Activated B cell treated with CpG ODN at 0.5 μM for 24 hours (primary cell): ENCODE measurements around the gene TRPT1. TPM values are rescaled to one million over a fixed set of nuclear protein-coding genes. Genes with fewer than 3 reads are reported as not detected.
A peak's percentile ranks its signal among the peaks of the same experiment; 100 is the strongest.

Experiments
- ATAC-seq: fragments of 200-7000 bp; cut with Tn5 transposase; one replicate; pipeline ENCODE4 v1.10.0; 2021; ENCODE audit warnings: low read depth, mild to moderate bottlenecking, moderate library complexity
- CTCF ChIA-PET: fragments of 350-600 bp; sonication (Branson Sonifier 250); formaldehyde crosslinking; loops from one replicate; lab custom pipeline; 2021; ENCODE audit warnings: antibody characterized with exemption; lab: Charles Lee
- POLR2A ChIA-PET: fragments of 350-600 bp; sonication (Branson Sonifier 250); formaldehyde crosslinking; loops from one replicate; lab custom pipeline; 2021; ENCODE audit warnings: antibody characterized with exemption; lab: Charles Lee
- DNase-seq: peaks from one replicate; pipeline ENCODE4 v3.0.0; 2022
- H3K27ac Mint-ChIP-seq: one replicate; pipeline ENCODE4 v1.8.0; 2020; ENCODE audit warnings: mixed read lengths
- H3K27me3 Mint-ChIP-seq: one replicate; pipeline ENCODE4 v1.8.0; 2021; ENCODE audit warnings: mixed read lengths
- H3K36me3 Mint-ChIP-seq: one replicate; pipeline ENCODE4 v1.8.0; 2021; ENCODE audit warnings: low read depth, mixed read lengths
- H3K4me1 Mint-ChIP-seq: one replicate; pipeline ENCODE4 v1.8.0; 2021; ENCODE audit warnings: mixed read lengths
- H3K4me3 Mint-ChIP-seq: one replicate; pipeline ENCODE4 v1.8.0; 2020; ENCODE audit warnings: mild to moderate bottlenecking, mixed read lengths
- H3K9me3 Mint-ChIP-seq: one replicate; pipeline ENCODE4 v1.8.0; 2020; ENCODE audit warnings: mixed read lengths
- CTCF ChIP-seq: fragments of 200-600 bp; IDR thresholded peaks from one replicate; pipeline ENCODE4 v1.8.0; 2022; ENCODE audit warnings: antibody characterized with exemption, mild to moderate bottlenecking
- intact Hi-C: fragments of 100-400 bp; cut with micrococcal nuclease; formaldehyde crosslinking; loops from one replicate; pipeline ENCODE4 v1.15.1; 2024
- total RNA-seq: library from RNA; stranded (reverse); gene quantifications from 2 replicates; pipeline ENCODE4 v1.2.3, GENCODE V29; 2022

TRPT1 gene
- 50.6 and 51.3 TPM in 2 replicates for total RNA-seq

GRCh38 chr11:64225608-64226506 lies at the start of gene TRPT1, which contains the start of gene NUDT22:
TRPT1 (minus strand) TSS chr11:64226186; CDS start chr11:64225860, 326 bp downstream.
NUDT22 (plus strand) TSS chr11:64226274; CDS start chr11:64226653, 379 bp downstream.
- POLR2A ChIA-PET, result interaction anchor here (0.5 to 12.7 kb wide), 20 partner anchors 9 to 1618 kb away, joined by 3 to 191 read pairs (median 6); partner anchors contain the start of genes BAD, FERMT3, FKBP2 and PPP1R14B

GRCh38 chr11:64275031-64275800 lies 49.2 kb upstream of the TRPT1 start:
- intact Hi-C loops, result no loop called here
- Mint-ChIP-seq H3K4me3 (no peak overlapping the region), H3K9me3 (no peaks in the 10 kb centered on the region), H3K27me3 (no peaks in the 10 kb centered on the region), H3K4me1 (peaks cover 8% of the 10 kb centered on the region), H3K27ac (peak overlapping the region; percentile 30), H3K36me3 (peaks cover 26% of the 10 kb centered on the region)
- ATAC-seq, result no peak
- ChIA-PET CTCF (interaction anchor here (1.4 kb wide), 1 partner anchor 29 kb away, joined by 5 read pairs; no protein-coding TSS in a partner anchor), POLR2A (interaction anchor here (0.6 to 2.3 kb wide), 2 partner anchors 9 to 33 kb away, joined by 3 to 8 read pairs; partner anchors contain the start of gene BAD)
- TF ChIP-seq CTCF, result no peak
- no peak for DNase-seq

More at GRCh38 chr11:64225608-64226506, at the start of gene TRPT1, which contains the start of gene NUDT22:
- peak within 1 kb of the TSS; percentile 87 for H3K4me3 Mint-ChIP-seq
- CTCF ChIA-PET, result interaction anchor here (1.6 to 5.0 kb wide), 3 partner anchors 9 to 19 kb away, joined by 3 to 34 read pairs (median 6); partner anchors contain the start of gene FERMT3
- no peak for TF ChIP-seq CTCF
- peaks cover 17% of the 10 kb centered on the region for H3K36me3 Mint-ChIP-seq
- intact Hi-C loops, result loop anchor here (1.0 to 2.0 kb wide), 6 partner anchors 14 to 75 kb away; partner anchors contain the start of genes BAD and STIP1
- DNase-seq (peak; percentile 95), ATAC-seq (peak; percentile 56)
- H3K9me3 Mint-ChIP-seq, result no peaks in the 10 kb centered on the region
- no peaks in the 10 kb centered on the region for H3K27me3 Mint-ChIP-seq
- H3K4me1 Mint-ChIP-seq, result peaks cover 39% of the 10 kb centered on the region
- H3K27ac Mint-ChIP-seq, result peak within 1 kb of the TSS; percentile 81

GRCh38 chr11:64269540-64270220 lies 43.7 kb upstream of the TRPT1 start:
- no peaks in the 10 kb centered on the region for H3K27me3 Mint-ChIP-seq
- CTCF ChIA-PET, result interaction anchor here (0.8 to 5.7 kb wide), 6 partner anchors 15 to 65 kb away, joined by 3 to 55 read pairs (median 8); partner anchors contain the start of genes CATSPERZ, PLCB3, PRDX5 and TRMT112
- DNase-seq (peak; percentile 97), ATAC-seq (peak; percentile 72)
- POLR2A ChIA-PET, result interaction anchor here (0.8 to 6.0 kb wide), 15 partner anchors 14 to 1428 kb away, joined by 3 to 119 read pairs (median 15); partner anchors contain the start of genes BAD, CCDC88B, DNAJC4 and ESRRA
- peak overlapping the region; percentile 97 for H3K4me3 Mint-ChIP-seq
- TF ChIP-seq CTCF, result no peak
- peaks cover 11% of the 10 kb centered on the region for H3K36me3 Mint-ChIP-seq
- intact Hi-C loops, result loop anchor here (1.0 kb wide), 14 partner anchors 16 to 116 kb away; partner anchors contain the start of genes CCDC88B, DNAJC4, ESRRA and FKBP2
- H3K27ac Mint-ChIP-seq, result peak overlapping the region; percentile 95
- H3K4me1 Mint-ChIP-seq, result peaks cover 23% of the 10 kb centered on the region
- H3K9me3 Mint-ChIP-seq, result no peaks in the 10 kb centered on the region

GRCh38 chr11:64268893-64269539 lies 43.0 kb upstream of the TRPT1 start:
- ChIA-PET CTCF (interaction anchor here (0.7 to 5.7 kb wide), 6 partner anchors 17 to 64 kb away, joined by 4 to 55 read pairs (median 8); partner anchors contain the start of genes CATSPERZ, PLCB3, PRDX5 and TRMT112), POLR2A (interaction anchor here (0.8 to 6.0 kb wide), 13 partner anchors 15 to 1428 kb away, joined by 3 to 119 read pairs (median 22); partner anchors contain the start of genes BAD, DNAJC4, ESRRA and FERMT3)
- Mint-ChIP-seq H3K27me3 (no peaks in the 10 kb centered on the region), H3K9me3 (no peaks in the 10 kb centered on the region), H3K36me3 (peaks cover 11% of the 10 kb centered on the region), H3K4me1 (peaks cover 23% of the 10 kb centered on the region), H3K27ac (peak overlapping the region; percentile 95), H3K4me3 (peak overlapping the region; percentile 97)
- intact Hi-C loops, result loop anchor here (1.0 kb wide), 7 partner anchors 18 to 116 kb away; partner anchors contain the start of genes CCDC88B, DNAJC4, ESRRA and NUDT22
- ATAC-seq (peak; percentile 1), DNase-seq (no peak)
- TF ChIP-seq CTCF, result no peak
